Liver (tissue), 9 donors: ENCODE data around the gene ITLN2. TPM values are rescaled to one million over a fixed set of nuclear protein-coding genes. Genes with fewer than 3 reads are reported as not detected.
A peak's percentile ranks its signal among the peaks of the same experiment; 100 is the strongest.
"Not testable (repeated sequence)": the region's sequence is repeated elsewhere in the genome, so short reads cannot be mapped to it uniquely, and the experiment has no call there.

Source experiments
- DNase-seq: peaks from one replicate; pipeline ENCODE4 v3.0.0-alpha.2; 2017; ENCODE audit warnings: low spot score
- H3K27ac ChIP-seq, 2 donors: one replicate each; pipeline ENCODE4 v1.7.0; 2013; ENCODE audit warnings: inconsistent platforms in 2 of 2, low read length in 2 of 2, control low read depth in 1 of 2, low read depth in 1 of 2, mild to moderate bottlenecking in 1 of 2
- H3K27me3 ChIP-seq, 4 donors: one replicate each; pipeline versions ENCODE4 v1.6.1 to v1.7.0; 2013; ENCODE audit warnings: low read length in 3 of 4, inconsistent platforms in 1 of 4, mild to moderate bottlenecking in 1 of 4, moderate library complexity in 1 of 4; ENCODE audit not compliant: control insufficient read depth in 4 of 4, insufficient read depth in 4 of 4
- H3K36me3 ChIP-seq, 4 donors: one replicate each; pipeline versions ENCODE4 v1.6.1 to v1.7.0; 2013; ENCODE audit warnings: low read length in 3 of 4, mild to moderate bottlenecking in 3 of 4, low read depth in 1 of 4, moderate library complexity in 1 of 4; ENCODE audit not compliant: control insufficient read depth in 4 of 4, insufficient read depth in 3 of 4
- H3K4me1 ChIP-seq, 4 donors: one replicate each; pipeline versions ENCODE4 v1.6.1 to v1.7.0; 2013; ENCODE audit warnings: low read length in 3 of 4, mild to moderate bottlenecking in 3 of 4, moderate library complexity in 1 of 4; ENCODE audit not compliant: control insufficient read depth in 4 of 4, insufficient read depth in 4 of 4
- H3K4me3 ChIP-seq, 3 donors: one replicate each; pipeline versions ENCODE4 v1.6.1 to v1.7.0; 2013; ENCODE audit warnings: low read length in 3 of 3, control low read depth in 1 of 3, low read depth in 1 of 3, mild to moderate bottlenecking in 1 of 3
- H3K9ac ChIP-seq, 2 donors: one replicate each; pipeline ENCODE4 v1.7.0; 2013; ENCODE audit warnings: low read length in 2 of 2, mild to moderate bottlenecking in 2 of 2, moderate library complexity in 2 of 2, control low read depth in 1 of 2, low read depth in 1 of 2
- H3K9me3 ChIP-seq, 4 donors: one replicate each; pipeline versions ENCODE4 v1.6.1 to v1.7.0; 2013; ENCODE audit warnings: low read length in 3 of 4; ENCODE audit not compliant: control insufficient read depth in 4 of 4
- ATF3 ChIP-seq: IDR thresholded peaks from 2 replicates; pipeline ENCODE4 v1.6.1; 2016; ENCODE audit warnings: antibody characterized with exemption
- EGR1 ChIP-seq, 2 donors: IDR thresholded peaks; 2 replicates each; pipeline ENCODE4 v1.6.1; 2016 to 2018; ENCODE audit warnings: antibody characterized with exemption in 2 of 2, low read depth in 2 of 2
- FOXA2 ChIP-seq: IDR thresholded peaks from 2 replicates; pipeline ENCODE4 v1.6.1; 2016; ENCODE audit warnings: antibody characterized with exemption
- GABPA ChIP-seq, 2 donors: IDR thresholded peaks in 1 of 2; conservative IDR thresholded peaks in 1 of 2; 2 replicates each; pipeline ENCODE4 v1.6.1; 2016; ENCODE audit warnings: antibody characterized with exemption in 2 of 2, mild to moderate bottlenecking in 1 of 2, moderate library complexity in 1 of 2
- HNF4A ChIP-seq, 2 donors: conservative IDR thresholded peaks; 2 replicates each; pipeline ENCODE4 v1.6.1; 2016; ENCODE audit warnings: antibody characterized with exemption in 2 of 2, mild to moderate bottlenecking in 2 of 2
- HNF4G ChIP-seq: IDR thresholded peaks from 2 replicates; pipeline ENCODE4 v1.6.1; 2016; ENCODE audit warnings: antibody characterized with exemption
- JUND ChIP-seq, 2 donors: IDR thresholded peaks; 2 replicates each; pipeline ENCODE4 v1.6.1; 2016; ENCODE audit warnings: antibody characterized with exemption in 2 of 2
- MAX ChIP-seq: IDR thresholded peaks from 2 replicates; pipeline ENCODE4 v1.6.1; 2016; ENCODE audit warnings: antibody characterized with exemption
- RAD21 ChIP-seq, 2 donors: IDR thresholded peaks; 2 replicates each; pipeline ENCODE4 v1.6.1; 2016; ENCODE audit warnings: antibody characterized with exemption in 2 of 2, mild to moderate bottlenecking in 2 of 2
- RXRA ChIP-seq, 2 donors: IDR thresholded peaks; 2 replicates each; pipeline ENCODE4 v1.6.1; 2017 to 2018; ENCODE audit warnings: antibody characterized with exemption in 2 of 2, mild to moderate bottlenecking in 1 of 2
- SP1 ChIP-seq: IDR thresholded peaks from 2 replicates; pipeline ENCODE4 v1.6.1; 2018; ENCODE audit warnings: antibody characterized with exemption, mild to moderate bottlenecking
- YY1 ChIP-seq: IDR thresholded peaks from 2 replicates; pipeline ENCODE4 v1.6.1; 2016; ENCODE audit warnings: antibody characterized with exemption, mild to moderate bottlenecking
- WGBS: extraction: QIAGEN DNeasy Blood & Tissue Kit; methylation state at CpG from one replicate; pipeline ENCODE4 v1.1.7; 2013; 5-methylcytosine and 5-hydroxymethylcytosine counted together
- polyA plus RNA-seq, 2 donors: library from polyadenylated mRNA; stranded (reverse) in 1 of 2; unstranded in 1 of 2; fragments of 200-250 nt in 1 of 2; fragments of >200 nt in 1 of 2; fragmentation: Nextera tagmentation in 1 of 2; extraction: Ambion mirVana in 1 of 2; gene quantifications; one replicate each; pipeline versions ENCODE4 v1.2.1 to v1.2.3, GENCODE V29; 2013 to 2015
- total RNA-seq, 2 donors: library from RNA; depleted of rRNA; stranded (reverse); fragments of >200 nt; gene quantifications; one replicate each; pipeline ENCODE4 v1.2.3, GENCODE V29; 2014
- TF ChIP-seq, protein P1 (sequence below): fragments of 150-350 bp; IDR thresholded peaks from 2 replicates; pipeline ENCODE4 v1.5.1; 2017; ENCODE audit warnings: improper control_type of control experiment, low read depth, low read length; ENCODE audit not compliant: missing input control
- donor health status: healthy.
- donor health status: healthy.
- donor health status: healthy.
- donor health status: healthy.
- donor health status: healthy.

Gene ITLN2
- total and polyA plus RNA-seq, 4 donors, result 0.12 to 0.50 TPM; not detected in 2

DNA sequence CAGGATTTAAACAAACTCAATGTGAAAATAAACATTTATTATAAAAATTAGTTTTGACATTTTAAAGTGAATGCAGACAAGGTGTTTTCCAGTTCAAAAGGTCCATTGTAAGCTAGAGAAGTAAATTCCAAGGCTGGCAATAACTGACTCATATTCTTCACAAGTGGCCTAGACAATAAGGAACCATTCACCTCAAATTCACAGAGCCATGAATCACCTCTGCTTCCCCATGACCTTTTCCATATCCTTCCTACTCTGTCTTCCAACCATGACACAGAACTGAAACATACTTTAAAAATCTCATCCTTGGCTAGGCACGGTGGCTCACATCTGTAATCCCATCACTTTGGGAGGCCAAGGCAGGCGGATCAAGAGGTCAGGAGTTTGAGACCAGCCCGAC lies 41.6 kb upstream of the ITLN2 start:
- Histone ChIP-seq H3K27ac (no peak overlapping the region), H3K4me3 (no peak overlapping the region), H3K9ac (no peak overlapping the region), H3K36me3 (peaks cover 0 to 31% (median 24%) of the 10 kb centered on the region in 4 donors), H3K27me3 (no peaks in the 10 kb centered on the region), H3K9me3 (no peaks in the 10 kb centered on the region), H3K4me1 (peaks cover 0 to 5% (median 0%) of the 10 kb centered on the region in 4 donors)
- TF ChIP-seq EGR1 (IDR thresholded peaks at IDR 0.05; ENCODE audit: low read depth in 2 of 2), result no peak
- TF ChIP-seq MAX, result no peak
- no peak for TF ChIP-seq HNF4G
- no peak for TF ChIP-seq HNF4A (conservative IDR thresholded peaks at IDR 0.05)
- no peak for TF ChIP-seq ATF3
- no peak for TF ChIP-seq YY1
- WGBS, result 90% methylated on average over 3 of the region's 3 CpGs
- DNase-seq, result no peak

DNA sequence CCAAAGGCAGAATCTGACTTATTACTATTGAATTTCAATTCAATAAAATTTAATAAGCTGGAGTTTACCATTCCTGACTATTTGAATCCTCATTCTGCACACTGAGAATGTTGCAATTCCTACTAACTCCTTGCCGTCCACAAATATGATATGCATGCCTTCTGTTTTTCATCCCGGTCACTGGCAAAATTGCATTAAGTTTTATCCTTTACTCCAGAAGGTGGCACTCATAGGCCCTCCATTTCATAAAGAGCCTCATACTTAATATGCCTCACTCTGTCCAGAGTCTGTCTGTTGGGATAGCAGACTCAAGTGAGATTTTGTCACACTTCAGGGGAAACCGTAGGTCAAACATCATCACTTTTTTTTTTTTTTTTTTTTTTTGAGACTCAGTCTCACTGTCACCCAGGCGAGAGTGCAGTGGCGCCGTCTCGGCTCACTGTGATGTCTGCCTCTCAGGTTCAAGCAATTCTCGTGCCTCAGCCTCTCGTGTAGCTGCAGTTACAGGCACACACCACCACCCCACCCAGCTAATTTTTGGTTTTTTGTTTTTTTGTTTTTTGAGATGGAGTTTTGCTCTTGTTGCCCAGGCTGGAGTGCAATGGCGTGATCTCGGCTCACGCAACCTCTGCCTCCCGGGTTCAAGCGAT lies 39.1 kb upstream of the ITLN2 start:
- H3K27me3 ChIP-seq, result no peaks in the 10 kb centered on the region
- 79% methylated on average over 14 of the region's 14 CpGs for WGBS
- H3K36me3 ChIP-seq, result peaks cover 0 to 6% (median 4%) of the 10 kb centered on the region in 4 donors
- no peak for DNase-seq
- no peak overlapping the region for H3K4me3 ChIP-seq
- no peak overlapping the region for H3K9ac ChIP-seq
- H3K9me3 ChIP-seq, result no peaks in the 10 kb centered on the region
- TF ChIP-seq RAD21 (IDR thresholded peaks at IDR 0.05) (peak; percentile 79 to 80), FOXA2 (no peak), EGR1 (IDR thresholded peaks at IDR 0.05; ENCODE audit: low read depth in 2 of 2) (no peak), GABPA (IDR thresholded peaks at IDR 0.05 in 1 of 2, conservative IDR thresholded peaks at IDR 0.05 in 1 of 2) (no peak), JUND (IDR thresholded peaks at IDR 0.05) (no peak), SP1 (peak; percentile 12), RXRA (IDR thresholded peaks at IDR 0.05) (no peak), YY1 (no peak), HNF4A (conservative IDR thresholded peaks at IDR 0.05) (peak in 1 of 2 donors; percentile 20)
- TF ChIP-seq, protein P1, sequence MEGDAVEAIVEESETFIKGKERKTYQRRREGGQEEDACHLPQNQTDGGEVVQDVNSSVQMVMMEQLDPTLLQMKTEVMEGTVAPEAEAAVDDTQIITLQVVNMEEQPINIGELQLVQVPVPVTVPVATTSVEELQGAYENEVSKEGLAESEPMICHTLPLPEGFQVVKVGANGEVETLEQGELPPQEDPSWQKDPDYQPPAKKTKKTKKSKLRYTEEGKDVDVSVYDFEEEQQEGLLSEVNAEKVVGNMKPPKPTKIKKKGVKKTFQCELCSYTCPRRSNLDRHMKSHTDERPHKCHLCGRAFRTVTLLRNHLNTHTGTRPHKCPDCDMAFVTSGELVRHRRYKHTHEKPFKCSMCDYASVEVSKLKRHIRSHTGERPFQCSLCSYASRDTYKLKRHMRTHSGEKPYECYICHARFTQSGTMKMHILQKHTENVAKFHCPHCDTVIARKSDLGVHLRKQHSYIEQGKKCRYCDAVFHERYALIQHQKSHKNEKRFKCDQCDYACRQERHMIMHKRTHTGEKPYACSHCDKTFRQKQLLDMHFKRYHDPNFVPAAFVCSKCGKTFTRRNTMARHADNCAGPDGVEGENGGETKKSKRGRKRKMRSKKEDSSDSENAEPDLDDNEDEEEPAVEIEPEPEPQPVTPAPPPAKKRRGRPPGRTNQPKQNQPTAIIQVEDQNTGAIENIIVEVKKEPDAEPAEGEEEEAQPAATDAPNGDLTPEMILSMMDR, result peak; percentile 30
- H3K4me1 ChIP-seq, result peaks cover 0 to 8% (median 1%) of the 10 kb centered on the region in 4 donors
- H3K27ac ChIP-seq, result no peak overlapping the region

DNA sequence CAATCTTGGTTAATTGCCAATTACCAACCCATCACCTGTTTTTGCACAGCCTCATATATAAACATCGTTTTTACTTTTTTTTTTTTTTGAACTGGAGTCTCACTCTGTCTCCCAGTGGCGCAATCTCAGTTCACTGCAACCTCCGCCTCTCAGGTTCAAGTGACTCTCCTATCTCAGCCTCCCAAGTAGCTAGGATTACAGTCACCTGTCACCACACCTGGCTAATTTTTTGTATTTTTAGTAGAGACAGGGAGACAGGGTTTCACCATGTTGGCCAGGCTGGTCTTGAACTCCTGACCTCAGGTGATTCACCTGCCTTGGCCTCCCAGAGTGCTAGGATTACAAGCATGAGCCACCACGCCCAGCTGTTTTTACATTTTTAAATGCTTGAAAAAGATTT lies 37.4 kb upstream of the ITLN2 start:
- H3K27ac ChIP-seq, H3K9ac ChIP-seq, H3K36me3 ChIP-seq, H3K4me1 ChIP-seq, H3K9me3 ChIP-seq, H3K4me3 ChIP-seq, H3K27me3 ChIP-seq, DNase-seq: not testable (repeated sequence)
- WGBS, result 74% methylated on average over 4 of the region's 4 CpGs
